ENCODE results near the gene STK10.

Gene STK10

GRCh38 chr5:172007175-172008110 lies 180.6 kb downstream of the STK10 start:
- no peak for DNase-seq (ENCODE audit: low read depth)

GRCh38 chr5:172006321-172007174 lies 181.5 kb downstream of the STK10 start, which contains the start of gene FBXW11:
Gene FBXW11, minus strand, starts transcription at chr5:172006638. Its CDS starts 136 bp downstream, at chr5:172006502.
- DNase-seq (ENCODE audit: low read depth): peak; percentile 93

- no peak for DNase-seq (ENCODE audit: low read depth)
These were observed 182.2 kb downstream of the STK10 start for GRCh38 chr5:172005708-172006320.

- DNase-seq (ENCODE audit: low read depth): no peak
These were observed 183.2 kb downstream of the STK10 start for GRCh38 chr5:172004824-172005237.

GRCh38 chr5:172003746-172004145 lies 184.3 kb downstream of the STK10 start:
- no peak for DNase-seq (ENCODE audit: low read depth)

GRCh38 chr5:172002840-172003512 lies 185.0 kb downstream of the STK10 start:
- no peak for DNase-seq (ENCODE audit: low read depth)

- DNase-seq (ENCODE audit: low read depth): no peak
These were observed 185.7 kb downstream of the STK10 start for GRCh38 chr5:172002310-172002709.

- DNase-seq (ENCODE audit: low read depth): no peak
These were observed 188.1 kb downstream of the STK10 start for GRCh38 chr5:171999877-172000276.

GRCh38 chr5:171999100-171999499 lies 188.9 kb downstream of the STK10 start:
- DNase-seq (ENCODE audit: low read depth): no peak

- DNase-seq (ENCODE audit: low read depth): no peak
These were observed 191.0 kb downstream of the STK10 start for GRCh38 chr5:171997011-171997410.

- no peak for DNase-seq (ENCODE audit: low read depth)
These were observed 195.2 kb downstream of the STK10 start for GRCh38 chr5:171992813-171993212.

- DNase-seq (ENCODE audit: low read depth): no peak
These were observed 195.7 kb downstream of the STK10 start for GRCh38 chr5:171992305-171992704.

Measured in GM04504 (cell line).